Calu3 (cell line): Measurements from ENCODE around the gene DHRS7. TPM values are rescaled to one million over a fixed set of nuclear protein-coding genes. Genes with fewer than 3 reads are reported as not detected.

Experiments used
- BruUV-seq: library from RNA; stranded (reverse); fragments of 400-500 nt; replicated peaks from 2 replicates; lab custom pipeline; 2021; lab: Mats Ljungman, UMichigan
- CTCF ChIA-PET: fragments of 300-600 bp; sonication (Branson Sonifier 250); formaldehyde crosslinking; loops from one replicate; lab custom pipeline; 2022; ENCODE audit warnings: antibody characterized with exemption; lab: Charles Lee
- DNase-seq: peaks from one replicate; pipeline ENCODE4 v3.0.0; 2022
- H3K27ac Mint-ChIP-seq: one replicate; pipeline ENCODE4 v1.8.0; 2022; ENCODE audit warnings: mixed read lengths; ENCODE audit not compliant: unreplicated experiment
- H3K27me3 Mint-ChIP-seq: one replicate; pipeline ENCODE4 v1.8.0; 2022; ENCODE audit warnings: mixed read lengths; ENCODE audit not compliant: unreplicated experiment
- H3K36me3 Mint-ChIP-seq: one replicate; pipeline ENCODE4 v1.8.0; 2022; ENCODE audit warnings: mild to moderate bottlenecking, moderate library complexity, mixed read lengths; ENCODE audit not compliant: insufficient read depth, unreplicated experiment
- H3K4me1 Mint-ChIP-seq: one replicate; pipeline ENCODE4 v1.8.0; 2022; ENCODE audit warnings: mild to moderate bottlenecking, low read depth, mixed read lengths; ENCODE audit not compliant: unreplicated experiment
- H3K4me3 Mint-ChIP-seq: one replicate; pipeline ENCODE4 v1.8.0; 2022; ENCODE audit warnings: mild to moderate bottlenecking, low read depth, moderate library complexity, mixed read lengths; ENCODE audit not compliant: unreplicated experiment
- H3K9me3 Mint-ChIP-seq: one replicate; pipeline ENCODE4 v1.8.0; 2022; ENCODE audit warnings: low read depth, mixed read lengths; ENCODE audit not compliant: unreplicated experiment
- intact Hi-C: fragments of 100-400 bp; cut with micrococcal nuclease; formaldehyde crosslinking; loops from one replicate; pipeline ENCODE4 v1.10.0; 2022; ENCODE audit not compliant: unreplicated experiment
- total RNA-seq: library from RNA; stranded (reverse); gene quantifications from 2 replicates; pipeline ENCODE4 v1.2.3, GENCODE V29; 2022
- TF ChIP-seq, protein P1 (sequence below): fragments of 200-600 bp; IDR thresholded peaks from one replicate; pipeline ENCODE4 v1.8.0; 2022; ENCODE audit warnings: antibody characterized with exemption; ENCODE audit not compliant: unreplicated experiment

DHRS7 gene
- total RNA-seq, 1 experiment from 2014 or later = 34.9 TPM

DNA sequence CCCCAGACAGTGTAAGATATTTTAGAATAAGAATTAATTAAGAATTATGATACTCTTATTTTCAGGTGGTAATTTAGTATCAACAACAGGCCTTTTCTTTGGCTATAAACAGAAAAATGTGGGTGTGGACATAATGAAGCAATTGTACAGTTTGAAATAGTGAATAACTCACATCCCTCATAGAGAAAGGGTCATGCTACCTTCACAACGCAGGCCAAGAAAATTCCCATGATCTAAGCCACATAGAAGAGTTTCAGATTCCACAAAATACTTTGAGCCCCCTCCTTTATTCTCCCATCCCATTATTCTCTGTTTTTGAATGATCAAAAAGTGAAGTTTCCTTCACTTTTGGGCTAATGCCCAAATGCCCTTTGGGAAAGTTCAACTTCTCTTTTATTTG, 23.5 kb upstream of the DHRS7 start:
- CTCF ChIA-PET = interaction anchor here (1.5 kb wide), 1 partner anchor 139 kb away, joined by 4 read pairs; no protein-coding TSS in a partner anchor
- no peaks in the 10 kb centered on the region for H3K27me3 Mint-ChIP-seq
- BruUV-seq = no TSS peak
- no peak for DNase-seq
- no peaks in the 10 kb centered on the region for H3K4me1 Mint-ChIP-seq
- no peak overlapping the region for H3K4me3 Mint-ChIP-seq
- H3K36me3 Mint-ChIP-seq = no peaks in the 10 kb centered on the region
- TF ChIP-seq, protein P1, sequence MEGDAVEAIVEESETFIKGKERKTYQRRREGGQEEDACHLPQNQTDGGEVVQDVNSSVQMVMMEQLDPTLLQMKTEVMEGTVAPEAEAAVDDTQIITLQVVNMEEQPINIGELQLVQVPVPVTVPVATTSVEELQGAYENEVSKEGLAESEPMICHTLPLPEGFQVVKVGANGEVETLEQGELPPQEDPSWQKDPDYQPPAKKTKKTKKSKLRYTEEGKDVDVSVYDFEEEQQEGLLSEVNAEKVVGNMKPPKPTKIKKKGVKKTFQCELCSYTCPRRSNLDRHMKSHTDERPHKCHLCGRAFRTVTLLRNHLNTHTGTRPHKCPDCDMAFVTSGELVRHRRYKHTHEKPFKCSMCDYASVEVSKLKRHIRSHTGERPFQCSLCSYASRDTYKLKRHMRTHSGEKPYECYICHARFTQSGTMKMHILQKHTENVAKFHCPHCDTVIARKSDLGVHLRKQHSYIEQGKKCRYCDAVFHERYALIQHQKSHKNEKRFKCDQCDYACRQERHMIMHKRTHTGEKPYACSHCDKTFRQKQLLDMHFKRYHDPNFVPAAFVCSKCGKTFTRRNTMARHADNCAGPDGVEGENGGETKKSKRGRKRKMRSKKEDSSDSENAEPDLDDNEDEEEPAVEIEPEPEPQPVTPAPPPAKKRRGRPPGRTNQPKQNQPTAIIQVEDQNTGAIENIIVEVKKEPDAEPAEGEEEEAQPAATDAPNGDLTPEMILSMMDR = no peak
- intact Hi-C loops = loop anchor here (10.0 kb wide), 1 partner anchor 684 kb away; no protein-coding TSS in a partner anchor
- H3K9me3 Mint-ChIP-seq = no peaks in the 10 kb centered on the region
- no peak overlapping the region for H3K27ac Mint-ChIP-seq

DNA sequence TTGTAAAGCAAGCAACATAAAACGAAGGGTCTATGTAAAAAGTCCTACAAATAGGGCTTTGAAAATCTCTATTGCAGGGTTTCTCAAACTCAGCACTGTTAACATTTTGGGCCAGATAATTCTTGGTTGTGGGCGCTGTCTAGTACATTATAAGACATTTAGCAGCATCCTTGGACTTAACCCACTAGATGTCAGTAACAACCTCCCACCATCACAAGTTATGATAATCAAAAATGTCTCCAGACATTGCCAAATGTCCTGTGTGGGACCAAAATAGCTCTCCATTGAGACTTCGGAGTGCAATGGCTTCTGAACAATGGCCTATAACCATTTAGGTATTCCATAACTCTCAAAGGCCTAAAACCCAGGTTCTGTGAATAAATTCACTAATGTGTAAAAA, 22.9 kb upstream of the DHRS7 start:
- no peaks in the 10 kb centered on the region for H3K9me3 Mint-ChIP-seq
- H3K27ac Mint-ChIP-seq = no peak overlapping the region
- H3K4me1 Mint-ChIP-seq = no peaks in the 10 kb centered on the region
- intact Hi-C loops = loop anchor here (10.0 kb wide), 1 partner anchor 683 kb away; no protein-coding TSS in a partner anchor
- no TSS peak for BruUV-seq
- no peaks in the 10 kb centered on the region for H3K27me3 Mint-ChIP-seq
- DNase-seq = no peak
- TF ChIP-seq, protein P1 = no peak
- H3K36me3 Mint-ChIP-seq = no peaks in the 10 kb centered on the region
- CTCF ChIA-PET = interaction anchor here (1.5 kb wide), 1 partner anchor 139 kb away, joined by 4 read pairs; no protein-coding TSS in a partner anchor
- no peak overlapping the region for H3K4me3 Mint-ChIP-seq

DNA sequence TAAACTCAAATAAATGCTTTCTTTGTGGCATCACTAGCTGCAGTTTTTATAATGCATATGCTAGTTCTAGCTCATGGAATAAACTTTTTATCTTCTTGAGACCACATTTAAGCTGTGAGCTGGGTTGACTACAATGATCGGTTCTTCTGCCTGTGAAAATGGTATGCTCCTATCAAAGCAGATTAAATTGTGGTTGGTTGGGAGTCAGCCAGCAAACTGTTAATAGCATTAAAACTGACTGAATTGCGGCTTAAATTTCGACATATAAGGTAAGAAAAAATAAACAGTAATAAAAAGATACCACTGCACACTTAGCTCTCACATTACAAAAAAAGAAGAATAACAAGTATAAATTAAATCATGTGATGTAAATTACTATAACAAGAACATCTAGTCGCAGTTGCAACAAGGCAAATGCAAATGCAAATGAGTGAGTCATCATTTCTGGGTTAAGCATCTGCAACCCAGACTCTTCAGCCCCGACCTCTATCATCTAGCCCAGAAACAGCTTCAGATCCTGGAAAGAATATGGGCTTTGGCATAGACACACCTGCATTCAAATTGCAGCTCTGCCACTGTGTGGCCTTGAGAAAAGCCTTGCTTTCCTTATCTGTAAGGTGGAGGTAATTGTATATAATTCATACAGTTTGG, 19.8 kb upstream of the DHRS7 start:
- BruUV-seq = no TSS peak
- CTCF ChIA-PET = no interaction called here
- no peaks in the 10 kb centered on the region for H3K4me1 Mint-ChIP-seq
- no peaks in the 10 kb centered on the region for H3K36me3 Mint-ChIP-seq
- H3K9me3 Mint-ChIP-seq = no peaks in the 10 kb centered on the region
- H3K4me3 Mint-ChIP-seq = no peak overlapping the region
- intact Hi-C loops = loop anchor here (1.0 to 10.0 kb wide), 4 partner anchors 121 to 680 kb away; no protein-coding TSS in a partner anchor
- H3K27ac Mint-ChIP-seq = no peak overlapping the region
- TF ChIP-seq, protein P1 = no peak
- H3K27me3 Mint-ChIP-seq = no peaks in the 10 kb centered on the region
- DNase-seq = no peak

DNA sequence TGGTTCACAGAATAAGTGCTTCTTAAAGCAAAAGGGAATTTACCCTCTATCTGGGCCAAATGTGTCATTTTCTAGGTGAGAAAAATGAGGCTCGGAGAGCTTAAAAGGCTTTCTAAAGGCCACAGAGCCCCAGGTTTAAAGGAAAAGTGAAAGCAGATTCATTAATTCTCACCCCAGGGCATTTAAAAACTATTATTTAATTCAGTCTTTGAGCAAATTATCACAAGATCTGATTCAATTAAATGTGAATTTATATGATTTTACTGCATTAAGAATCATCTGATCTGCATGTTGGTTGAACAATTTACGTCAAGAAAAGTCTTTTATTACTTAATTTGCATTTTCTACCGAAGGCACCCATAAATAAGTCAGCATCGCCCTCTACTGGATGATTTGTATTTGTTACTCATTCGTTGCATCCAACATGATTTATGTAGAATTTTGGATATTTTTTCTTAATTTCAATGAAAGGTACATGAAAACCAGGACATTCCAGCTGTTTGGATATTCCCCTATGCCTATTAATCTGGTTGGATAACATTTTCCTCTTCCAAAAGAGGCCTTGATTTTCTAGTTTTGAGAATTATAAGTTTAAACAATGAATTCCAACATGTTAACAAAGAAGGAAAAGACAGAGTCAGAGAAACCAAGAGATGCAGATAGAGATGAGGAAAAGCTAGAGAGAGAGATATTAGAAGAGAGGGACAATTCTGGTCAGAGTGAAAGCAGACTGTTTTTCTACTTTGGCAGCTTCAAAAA, 19.1 kb upstream of the DHRS7 start:
- Mint-ChIP-seq H3K27ac (no peak overlapping the region), H3K4me1 (no peaks in the 10 kb centered on the region), H3K36me3 (no peaks in the 10 kb centered on the region)

More for the DNA sequence above, 19.1 kb upstream of the DHRS7 start:
- CTCF ChIA-PET = interaction anchor here (0.6 kb wide), 2 partner anchors 219 to 286 kb away, joined by 3 to 4 read pairs; no protein-coding TSS in a partner anchor
- TF ChIP-seq, protein P1 = peak; percentile 29
- H3K27me3 Mint-ChIP-seq = no peaks in the 10 kb centered on the region
- intact Hi-C loops = loop anchor here (1.0 to 10.0 kb wide), 4 partner anchors 120 to 680 kb away; no protein-coding TSS in a partner anchor
- DNase-seq = peak; percentile 36
- H3K9me3 Mint-ChIP-seq = no peaks in the 10 kb centered on the region
- no TSS peak for BruUV-seq
- H3K4me3 Mint-ChIP-seq = no peak overlapping the region
